ENCODE results near the gene ARRDC2.
"Not testable (repeated sequence)": the region's sequence is repeated elsewhere in the genome, so short reads cannot be mapped to it uniquely, and the experiment has no call there.

Gene ARRDC2

GRCh38 chr19:18027151-18027550 is 19.2 kb downstream of the ARRDC2 start:
- no peak overlapping the region for H3K4me3 ChIP-seq (ENCODE audit: low read length)
- H3K36me3 ChIP-seq (ENCODE audit: control insufficient read depth, low read depth, low read length): no peaks in the 10 kb centered on the region
- no peaks in the 10 kb centered on the region for H3K9me3 ChIP-seq (ENCODE audit: control insufficient read depth, low read depth, low read length)
- H3K4me1 ChIP-seq (ENCODE audit: control insufficient read depth, low read depth, low read length): peaks cover 3% of the 10 kb centered on the region
- H3K9ac ChIP-seq (ENCODE audit: low read length): no peak overlapping the region
- no peak overlapping the region for H3K27ac ChIP-seq (ENCODE audit: low read length)
- no peaks in the 10 kb centered on the region for H3K27me3 ChIP-seq (ENCODE audit: control insufficient read depth, insufficient read depth, low read length)

- no peak overlapping the region for H3K9ac ChIP-seq (ENCODE audit: low read length)
- H3K27ac ChIP-seq (ENCODE audit: low read length): no peak overlapping the region
Measured at GRCh38 chr19:18029617-18030338, 21.8 kb downstream of the ARRDC2 start.

GRCh38 chr19:18031401-18031800 is 23.4 kb downstream of the ARRDC2 start:
- H3K9me3 ChIP-seq (ENCODE audit: control insufficient read depth, low read depth, low read length); H3K4me3 ChIP-seq (ENCODE audit: low read length); H3K36me3 ChIP-seq (ENCODE audit: control insufficient read depth, low read depth, low read length); H3K27ac ChIP-seq (ENCODE audit: low read length); H3K9ac ChIP-seq (ENCODE audit: low read length); H3K27me3 ChIP-seq (ENCODE audit: control insufficient read depth, insufficient read depth, low read length); H3K4me1 ChIP-seq (ENCODE audit: control insufficient read depth, low read depth, low read length): not testable (repeated sequence)

More at GRCh38 chr19:18029617-18030338, 21.8 kb downstream of the ARRDC2 start:
- no peaks in the 10 kb centered on the region for H3K9me3 ChIP-seq (ENCODE audit: control insufficient read depth, low read depth, low read length)
- H3K4me1 ChIP-seq (ENCODE audit: control insufficient read depth, low read depth, low read length): no peaks in the 10 kb centered on the region
- H3K27me3 ChIP-seq (ENCODE audit: control insufficient read depth, insufficient read depth, low read length): no peaks in the 10 kb centered on the region
- no peaks in the 10 kb centered on the region for H3K36me3 ChIP-seq (ENCODE audit: control insufficient read depth, low read depth, low read length)
- H3K4me3 ChIP-seq (ENCODE audit: low read length): no peak overlapping the region

GRCh38 chr19:18032102-18032501 is 24.1 kb downstream of the ARRDC2 start:
- H3K9me3 ChIP-seq (ENCODE audit: control insufficient read depth, low read depth, low read length); H3K9ac ChIP-seq (ENCODE audit: low read length); H3K27me3 ChIP-seq (ENCODE audit: control insufficient read depth, insufficient read depth, low read length); H3K27ac ChIP-seq (ENCODE audit: low read length); H3K4me3 ChIP-seq (ENCODE audit: low read length); H3K36me3 ChIP-seq (ENCODE audit: control insufficient read depth, low read depth, low read length); H3K4me1 ChIP-seq (ENCODE audit: control insufficient read depth, low read depth, low read length): not testable (repeated sequence)

- H3K27ac ChIP-seq (ENCODE audit: low read length): no peak overlapping the region
- no peaks in the 10 kb centered on the region for H3K36me3 ChIP-seq (ENCODE audit: control insufficient read depth, low read depth, low read length)
- no peaks in the 10 kb centered on the region for H3K27me3 ChIP-seq (ENCODE audit: control insufficient read depth, insufficient read depth, low read length)
- H3K9ac ChIP-seq (ENCODE audit: low read length): no peak overlapping the region
- peaks cover 8% of the 10 kb centered on the region for H3K4me1 ChIP-seq (ENCODE audit: control insufficient read depth, low read depth, low read length)
- H3K9me3 ChIP-seq (ENCODE audit: control insufficient read depth, low read depth, low read length): no peaks in the 10 kb centered on the region
- H3K4me3 ChIP-seq (ENCODE audit: low read length): no peak overlapping the region
Measured at GRCh38 chr19:18041054-18041453, 33.1 kb downstream of the ARRDC2 start.

- Histone ChIP-seq H3K4me3 (ENCODE audit: low read length) (no peak overlapping the region), H3K4me1 (ENCODE audit: control insufficient read depth, low read depth, low read length) (peaks cover 8% of the 10 kb centered on the region), H3K36me3 (ENCODE audit: control insufficient read depth, low read depth, low read length) (no peaks in the 10 kb centered on the region), H3K9ac (ENCODE audit: low read length) (no peak overlapping the region), H3K27ac (ENCODE audit: low read length) (no peak overlapping the region), H3K27me3 (ENCODE audit: control insufficient read depth, insufficient read depth, low read length) (no peaks in the 10 kb centered on the region), H3K9me3 (ENCODE audit: control insufficient read depth, low read depth, low read length) (no peaks in the 10 kb centered on the region)
Measured at GRCh38 chr19:18043676-18044075, 35.7 kb downstream of the ARRDC2 start.

GRCh38 chr19:18044825-18045304 is 36.9 kb downstream of the ARRDC2 start:
- no peak overlapping the region for H3K9ac ChIP-seq (ENCODE audit: low read length)
- no peak overlapping the region for H3K4me3 ChIP-seq (ENCODE audit: low read length)
- H3K9me3 ChIP-seq (ENCODE audit: control insufficient read depth, low read depth, low read length): no peaks in the 10 kb centered on the region
- no peak overlapping the region for H3K27ac ChIP-seq (ENCODE audit: low read length)
- peaks cover 8% of the 10 kb centered on the region for H3K4me1 ChIP-seq (ENCODE audit: control insufficient read depth, low read depth, low read length)
- H3K27me3 ChIP-seq (ENCODE audit: control insufficient read depth, insufficient read depth, low read length): no peaks in the 10 kb centered on the region
- H3K36me3 ChIP-seq (ENCODE audit: control insufficient read depth, low read depth, low read length): no peaks in the 10 kb centered on the region

GRCh38 chr19:18045307-18046050 is 37.5 kb downstream of the ARRDC2 start:
- H3K4me3 ChIP-seq (ENCODE audit: low read length): no peak overlapping the region
- H3K36me3 ChIP-seq (ENCODE audit: control insufficient read depth, low read depth, low read length): no peaks in the 10 kb centered on the region
- no peaks in the 10 kb centered on the region for H3K27me3 ChIP-seq (ENCODE audit: control insufficient read depth, insufficient read depth, low read length)
- H3K9me3 ChIP-seq (ENCODE audit: control insufficient read depth, low read depth, low read length): no peaks in the 10 kb centered on the region
- no peak overlapping the region for H3K9ac ChIP-seq (ENCODE audit: low read length)
- H3K27ac ChIP-seq (ENCODE audit: low read length): no peak overlapping the region
- peaks cover 8% of the 10 kb centered on the region for H3K4me1 ChIP-seq (ENCODE audit: control insufficient read depth, low read depth, low read length)

- Histone ChIP-seq H3K9ac (ENCODE audit: low read length) (no peak overlapping the region), H3K27me3 (ENCODE audit: control insufficient read depth, insufficient read depth, low read length) (no peaks in the 10 kb centered on the region), H3K27ac (ENCODE audit: low read length) (no peak overlapping the region), H3K9me3 (ENCODE audit: control insufficient read depth, low read depth, low read length) (no peaks in the 10 kb centered on the region), H3K4me3 (ENCODE audit: low read length) (no peak overlapping the region), H3K36me3 (ENCODE audit: control insufficient read depth, low read depth, low read length) (no peaks in the 10 kb centered on the region), H3K4me1 (ENCODE audit: control insufficient read depth, low read depth, low read length) (peaks cover 8% of the 10 kb centered on the region)
Measured at GRCh38 chr19:18046059-18046718, 38.2 kb downstream of the ARRDC2 start.

GRCh38 chr19:18049385-18049784 is 41.4 kb downstream of the ARRDC2 start:
- Histone ChIP-seq H3K9me3 (ENCODE audit: control insufficient read depth, low read depth, low read length) (no peaks in the 10 kb centered on the region), H3K36me3 (ENCODE audit: control insufficient read depth, low read depth, low read length) (no peaks in the 10 kb centered on the region), H3K4me3 (ENCODE audit: low read length) (no peak overlapping the region), H3K27me3 (ENCODE audit: control insufficient read depth, insufficient read depth, low read length) (no peaks in the 10 kb centered on the region), H3K9ac (ENCODE audit: low read length) (no peak overlapping the region), H3K27ac (ENCODE audit: low read length) (no peak overlapping the region), H3K4me1 (ENCODE audit: control insufficient read depth, low read depth, low read length) (peaks cover 8% of the 10 kb centered on the region)

GRCh38 chr19:18051887-18052286 is 43.9 kb downstream of the ARRDC2 start:
- Histone ChIP-seq H3K9ac (ENCODE audit: low read length) (no peak overlapping the region), H3K9me3 (ENCODE audit: control insufficient read depth, low read depth, low read length) (no peaks in the 10 kb centered on the region), H3K4me1 (ENCODE audit: control insufficient read depth, low read depth, low read length) (no peaks in the 10 kb centered on the region), H3K27ac (ENCODE audit: low read length) (no peak overlapping the region), H3K27me3 (ENCODE audit: control insufficient read depth, insufficient read depth, low read length) (no peaks in the 10 kb centered on the region), H3K36me3 (ENCODE audit: control insufficient read depth, low read depth, low read length) (no peaks in the 10 kb centered on the region), H3K4me3 (ENCODE audit: low read length) (no peak overlapping the region)

Data from iPS-18a (cell line).